ENCODE data around the gene MAST4. TPM values are rescaled to one million over a fixed set of nuclear protein-coding genes. Genes with fewer than 3 reads are reported as not detected.

The MAST4 gene
- total and polyA plus RNA-seq, 2 donors from 2014 or later: 27.3 to 31.4 TPM

DNA sequence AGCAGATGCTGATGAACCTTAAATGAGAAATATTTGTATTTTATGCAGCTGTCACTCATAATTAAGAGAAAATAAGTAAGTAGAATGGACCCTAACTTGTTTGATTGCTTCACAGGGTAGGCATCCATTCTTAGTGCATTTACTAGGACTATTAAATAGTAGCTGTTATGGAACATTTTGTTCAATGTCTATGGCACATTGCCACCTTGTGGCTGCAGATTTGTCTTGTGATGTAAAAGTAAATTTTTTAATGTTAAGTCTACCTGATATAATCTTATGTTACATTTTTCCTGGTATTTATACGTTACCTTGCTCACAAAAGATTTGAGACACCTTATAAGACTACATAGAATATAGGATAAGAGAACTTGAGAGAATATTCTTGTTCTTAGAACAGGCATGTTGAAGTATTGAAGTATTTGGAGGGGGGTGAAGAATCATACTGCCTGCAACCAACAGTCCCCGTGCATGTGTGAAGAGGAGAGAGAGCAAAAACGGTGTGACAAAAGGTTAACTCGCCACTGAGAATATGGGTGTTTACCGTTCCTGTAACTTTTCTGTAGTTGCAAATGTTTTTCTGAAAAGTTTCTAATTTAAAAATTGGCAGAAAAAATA is 161.1 kb downstream of the MAST4 start:
- Histone ChIP-seq H3K9ac (ENCODE audit: low read length in 3 of 3) (no peak overlapping the region), H3K9me3 (ENCODE audit: control insufficient read depth in 2 of 3, insufficient read depth in 1 of 3, low read length in 3 of 3) (no peaks in the 10 kb centered on the region), H3K36me3 (ENCODE audit: control insufficient read depth in 2 of 3, insufficient read depth in 3 of 3, low read length in 3 of 3) (peaks cover 0 to 3% (median 0%) of the 10 kb centered on the region in 3 donors), H3K4me1 (ENCODE audit: control insufficient read depth in 2 of 3, insufficient read depth in 2 of 3, low read depth in 1 of 3, low read length in 3 of 3) (no peaks in the 10 kb centered on the region), H3K27ac (ENCODE audit: low read depth in 2 of 2, low read length in 2 of 2) (no peak overlapping the region), H3K27me3 (ENCODE audit: control insufficient read depth, insufficient read depth, low read length) (no peaks in the 10 kb centered on the region), H3K4me3 (ENCODE audit: low read length in 3 of 3) (no peak overlapping the region)
- peak; percentile 94 for FAIRE-seq
- TF ChIP-seq, protein P1, sequence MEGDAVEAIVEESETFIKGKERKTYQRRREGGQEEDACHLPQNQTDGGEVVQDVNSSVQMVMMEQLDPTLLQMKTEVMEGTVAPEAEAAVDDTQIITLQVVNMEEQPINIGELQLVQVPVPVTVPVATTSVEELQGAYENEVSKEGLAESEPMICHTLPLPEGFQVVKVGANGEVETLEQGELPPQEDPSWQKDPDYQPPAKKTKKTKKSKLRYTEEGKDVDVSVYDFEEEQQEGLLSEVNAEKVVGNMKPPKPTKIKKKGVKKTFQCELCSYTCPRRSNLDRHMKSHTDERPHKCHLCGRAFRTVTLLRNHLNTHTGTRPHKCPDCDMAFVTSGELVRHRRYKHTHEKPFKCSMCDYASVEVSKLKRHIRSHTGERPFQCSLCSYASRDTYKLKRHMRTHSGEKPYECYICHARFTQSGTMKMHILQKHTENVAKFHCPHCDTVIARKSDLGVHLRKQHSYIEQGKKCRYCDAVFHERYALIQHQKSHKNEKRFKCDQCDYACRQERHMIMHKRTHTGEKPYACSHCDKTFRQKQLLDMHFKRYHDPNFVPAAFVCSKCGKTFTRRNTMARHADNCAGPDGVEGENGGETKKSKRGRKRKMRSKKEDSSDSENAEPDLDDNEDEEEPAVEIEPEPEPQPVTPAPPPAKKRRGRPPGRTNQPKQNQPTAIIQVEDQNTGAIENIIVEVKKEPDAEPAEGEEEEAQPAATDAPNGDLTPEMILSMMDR (IDR thresholded peaks at IDR 0.05; ENCODE audit: borderline replicate concordance, extremely low read depth, insufficient read depth): peak; percentile 60
- intact Hi-C loops (cut with DNase I): loop anchor here (5.0 kb wide), 1 partner anchor 450 kb away; no protein-coding TSS in a partner anchor
- peak in 3 of 5 donors; percentile 52 to 89 (median 79) for DNase-seq

DNA sequence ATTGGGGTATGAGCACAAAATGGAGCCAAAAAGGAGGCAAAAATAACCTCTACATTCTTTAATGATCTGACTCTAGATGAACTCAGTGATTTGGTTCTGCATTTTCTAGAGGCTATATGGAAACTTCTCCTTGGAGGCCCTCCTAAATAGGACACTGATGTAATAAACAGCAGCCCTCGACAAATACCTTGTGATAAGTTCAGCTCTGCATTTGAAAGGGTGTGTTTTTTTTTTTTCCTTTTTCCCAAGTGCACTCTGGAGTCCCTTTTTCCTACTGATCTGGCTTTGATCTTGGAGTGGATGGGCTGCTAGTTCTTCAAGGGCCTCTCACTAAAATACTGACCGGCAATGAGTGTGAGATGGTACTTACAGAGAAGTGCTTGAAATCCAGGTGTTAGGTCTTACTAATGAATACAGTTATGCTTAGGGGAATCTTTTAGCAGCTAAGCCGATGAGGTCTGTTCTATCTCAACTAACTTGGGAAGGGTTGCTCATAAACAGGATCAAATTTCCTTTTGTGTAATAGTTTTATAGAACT is 161.7 kb downstream of the MAST4 start:
- Histone ChIP-seq H3K4me3 (ENCODE audit: low read length in 3 of 3) (no peak overlapping the region), H3K4me1 (ENCODE audit: control insufficient read depth in 2 of 3, insufficient read depth in 2 of 3, low read depth in 1 of 3, low read length in 3 of 3) (no peaks in the 10 kb centered on the region), H3K9me3 (ENCODE audit: control insufficient read depth in 2 of 3, insufficient read depth in 1 of 3, low read length in 3 of 3) (no peaks in the 10 kb centered on the region), H3K36me3 (ENCODE audit: control insufficient read depth in 2 of 3, insufficient read depth in 3 of 3, low read length in 3 of 3) (peaks cover 0 to 3% (median 0%) of the 10 kb centered on the region in 3 donors), H3K27me3 (ENCODE audit: control insufficient read depth, insufficient read depth, low read length) (no peaks in the 10 kb centered on the region), H3K9ac (ENCODE audit: low read length in 3 of 3) (no peak overlapping the region), H3K27ac (ENCODE audit: low read depth in 2 of 2, low read length in 2 of 2) (no peak overlapping the region)
- DNase-seq (no peak), FAIRE-seq (no peak)
- intact Hi-C loops (cut with DNase I): loop anchor here (5.0 kb wide), 1 partner anchor 451 kb away; no protein-coding TSS in a partner anchor
- TF ChIP-seq, protein P1 (IDR thresholded peaks at IDR 0.05; ENCODE audit: borderline replicate concordance, extremely low read depth, insufficient read depth): no peak

DNA sequence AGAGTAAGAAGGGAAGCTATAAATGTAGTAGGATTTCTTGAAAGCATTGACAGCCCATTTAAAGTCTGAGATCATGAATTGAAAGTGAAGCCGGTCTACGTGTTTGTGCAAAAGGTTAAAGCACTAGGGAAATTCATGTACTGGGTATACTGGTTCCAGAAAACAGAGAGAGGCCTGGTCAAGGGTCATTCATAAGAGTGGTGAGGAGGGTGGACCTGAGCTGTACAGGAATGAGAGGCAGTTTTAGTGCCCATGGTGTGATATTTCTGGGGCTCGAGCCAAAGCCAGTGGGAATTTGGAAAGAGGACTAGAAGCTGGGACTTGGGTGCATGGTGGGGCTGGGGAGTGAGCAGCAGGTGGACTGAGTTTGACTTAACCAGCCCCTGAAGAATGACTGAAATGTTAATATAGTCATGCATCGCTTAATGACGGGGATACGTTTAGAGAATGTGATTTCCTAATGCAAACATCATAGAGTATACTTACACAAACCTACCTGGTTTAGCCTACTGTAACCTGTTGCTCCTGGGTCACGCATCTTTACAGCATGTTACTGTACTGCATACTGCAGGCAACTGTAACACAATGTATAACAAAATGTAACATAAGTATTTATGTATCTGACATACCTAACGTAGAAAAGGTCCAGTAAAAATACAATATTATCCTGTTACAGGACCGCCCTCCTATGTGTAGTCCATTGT is 173.0 kb downstream of the MAST4 start:
- DNase-seq (no peak), FAIRE-seq (no peak)
- Histone ChIP-seq H3K27me3 (ENCODE audit: control insufficient read depth, insufficient read depth, low read length) (no peaks in the 10 kb centered on the region), H3K9me3 (ENCODE audit: control insufficient read depth in 2 of 3, insufficient read depth in 1 of 3, low read length in 3 of 3) (no peaks in the 10 kb centered on the region), H3K4me3 (ENCODE audit: low read length in 3 of 3) (no peak overlapping the region), H3K36me3 (ENCODE audit: control insufficient read depth in 2 of 3, insufficient read depth in 3 of 3, low read length in 3 of 3) (peaks cover 0 to under 1% (median 0%) of the 10 kb centered on the region in 3 donors), H3K4me1 (ENCODE audit: control insufficient read depth in 2 of 3, insufficient read depth in 2 of 3, low read depth in 1 of 3, low read length in 3 of 3) (no peaks in the 10 kb centered on the region), H3K9ac (ENCODE audit: low read length in 3 of 3) (no peak overlapping the region), H3K27ac (ENCODE audit: low read depth in 2 of 2, low read length in 2 of 2) (no peak overlapping the region)
- intact Hi-C loops (cut with DNase I): no loop called here
- TF ChIP-seq, protein P1 (IDR thresholded peaks at IDR 0.05; ENCODE audit: borderline replicate concordance, extremely low read depth, insufficient read depth): no peak
